IPS DF 6.9 (cell line): ENCODE measurements around the gene DDX11.
"Not testable (repeated sequence)": the region's sequence is repeated elsewhere in the genome, so short reads cannot be mapped to it uniquely, and the experiment has no call there.

Source experiments
- DNase-seq: peaks from one replicate; pipeline ENCODE4 v3.0.0-alpha.2; 2013; ENCODE audit warnings: low read depth, low spot score
- H3K27ac ChIP-seq: one replicate; pipeline ENCODE4 v1.5.1; 2013; ENCODE audit warnings: low read length, control low read depth
- H3K27me3 ChIP-seq: 2 replicates; pipeline ENCODE4 v1.6.1; 2013; ENCODE audit warnings: mild to moderate bottlenecking, low read length; ENCODE audit not compliant: control insufficient read depth, insufficient read depth
- H3K36me3 ChIP-seq: 2 replicates; pipeline ENCODE4 v1.6.1; 2013; ENCODE audit warnings: low read length; ENCODE audit not compliant: control insufficient read depth, insufficient read depth
- H3K4me1 ChIP-seq: 2 replicates; pipeline ENCODE4 v1.6.1; 2013; ENCODE audit warnings: low read length; ENCODE audit not compliant: control insufficient read depth, insufficient read depth
- H3K4me3 ChIP-seq: 2 replicates; pipeline ENCODE4 v1.5.1; 2013; ENCODE audit warnings: mild to moderate bottlenecking, low read length
- H3K9me3 ChIP-seq: 2 replicates; pipeline ENCODE4 v1.6.1; 2013; ENCODE audit warnings: low read length, inconsistent platforms; ENCODE audit not compliant: control insufficient read depth, insufficient read depth
- WGBS: extraction: QIAGEN DNeasy Blood & Tissue Kit; methylation state at CpG from one replicate; pipeline ENCODE4 v1.1.7; 2013; ENCODE audit warnings: mixed read lengths, missing lambda C conversion rate; ENCODE audit not compliant: insufficient read length, insufficient coverage; 5-methylcytosine and 5-hydroxymethylcytosine counted together

The DDX11 gene

GRCh38 chr12:31120392-31121008 lies 46.8 kb downstream of the DDX11 start:
- Histone ChIP-seq H3K4me1 (0 out of 2 replicates have a peak, but pooled peaks cover 1% of the 10 kb centered on the region), H3K36me3 (no peaks in the 10 kb centered on the region), H3K4me3 (peak overlapping the region; percentile 30; the same call in 1 of the 2 replicates), H3K27me3 (peaks cover 12% of the 10 kb centered on the region; the same call in 1 of the 2 replicates), H3K27ac (no peak overlapping the region), H3K9me3 (no peaks in the 10 kb centered on the region)
- no CpG with 5 or more reads among the region's 26 CpGs for WGBS
- no peak for DNase-seq

DNA sequence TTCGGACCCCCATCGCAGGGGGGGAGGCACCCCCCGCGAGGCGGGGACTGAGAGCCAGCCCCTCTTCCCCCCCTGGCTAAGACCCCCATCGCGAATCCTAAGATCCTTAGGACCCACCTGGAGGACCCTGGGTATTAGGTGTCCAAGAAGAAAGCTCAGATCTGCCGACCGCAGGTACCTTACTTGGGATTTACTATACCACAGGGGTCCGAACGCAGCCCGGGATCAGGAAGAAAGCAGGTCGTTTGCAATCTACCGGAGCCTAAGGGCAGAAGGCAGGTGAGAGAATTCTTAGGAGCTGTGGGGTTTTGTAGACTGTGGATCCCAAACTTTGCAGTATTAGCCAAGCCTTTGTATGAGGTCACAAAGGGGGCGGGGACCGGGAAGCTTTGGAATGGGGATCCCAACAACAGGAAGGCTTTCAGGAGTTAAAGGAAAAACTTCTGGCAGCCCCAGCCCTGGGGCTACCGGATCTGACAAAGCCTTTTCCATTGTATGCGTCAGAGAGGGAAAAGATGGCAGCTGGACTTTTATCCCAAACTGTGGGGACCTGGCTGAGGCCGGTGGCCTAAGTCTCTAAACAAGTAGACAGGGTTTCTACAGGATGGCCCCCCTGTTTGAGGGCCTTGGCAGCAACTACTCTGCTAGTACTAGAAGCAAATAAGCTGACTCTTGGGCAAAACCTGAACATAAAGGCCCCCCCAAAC lies 47.5 kb downstream of the DDX11 start:
- not testable (repeated sequence) for H3K36me3 ChIP-seq, DNase-seq, H3K27ac ChIP-seq, H3K9me3 ChIP-seq, H3K4me1 ChIP-seq
- no CpG with 5 or more reads among the region's 19 CpGs for WGBS
- peaks cover 12% of the 10 kb centered on the region; the same call in 1 of the 2 replicates for H3K27me3 ChIP-seq
- H3K4me3 ChIP-seq, result peak overlapping the region; percentile 30; the same call in 1 of the 2 replicates

- H3K27ac ChIP-seq, result no peak overlapping the region
- DNase-seq, result no peak
- no CpG with 5 or more reads among the region's 19 CpGs for WGBS
- H3K4me3 ChIP-seq, result no peak overlapping the region
- no peaks in the 10 kb centered on the region for H3K9me3 ChIP-seq
- 0 out of 2 replicates have a peak, but pooled peaks cover 1% of the 10 kb centered on the region for H3K4me1 ChIP-seq
- no peaks in the 10 kb centered on the region for H3K36me3 ChIP-seq
- peaks cover 12% of the 10 kb centered on the region; the same call in 1 of the 2 replicates for H3K27me3 ChIP-seq
These were observed 48.8 kb downstream of the DDX11 start for GRCh38 chr12:31122481-31122880.

- H3K27ac ChIP-seq, H3K9me3 ChIP-seq, H3K4me1 ChIP-seq, DNase-seq, H3K36me3 ChIP-seq, H3K27me3 ChIP-seq, H3K4me3 ChIP-seq: not testable (repeated sequence)
- WGBS, result no CpG with 5 or more reads among the region's 8 CpGs
These were observed 50.5 kb downstream of the DDX11 start for GRCh38 chr12:31124158-31124557.

GRCh38 chr12:31125171-31125570 lies 51.5 kb downstream of the DDX11 start:
- not testable (repeated sequence) for H3K36me3 ChIP-seq, H3K4me1 ChIP-seq, H3K9me3 ChIP-seq, H3K4me3 ChIP-seq, H3K27me3 ChIP-seq, H3K27ac ChIP-seq, DNase-seq
- no CpG with 5 or more reads among the region's 2 CpGs for WGBS

- DNase-seq, H3K4me1 ChIP-seq, H3K9me3 ChIP-seq, H3K27me3 ChIP-seq, H3K36me3 ChIP-seq, H3K4me3 ChIP-seq, H3K27ac ChIP-seq: not testable (repeated sequence)
- no CpG with 5 or more reads among the region's 4 CpGs for WGBS
These were observed 53.7 kb downstream of the DDX11 start for GRCh38 chr12:31127209-31127848.

DNA sequence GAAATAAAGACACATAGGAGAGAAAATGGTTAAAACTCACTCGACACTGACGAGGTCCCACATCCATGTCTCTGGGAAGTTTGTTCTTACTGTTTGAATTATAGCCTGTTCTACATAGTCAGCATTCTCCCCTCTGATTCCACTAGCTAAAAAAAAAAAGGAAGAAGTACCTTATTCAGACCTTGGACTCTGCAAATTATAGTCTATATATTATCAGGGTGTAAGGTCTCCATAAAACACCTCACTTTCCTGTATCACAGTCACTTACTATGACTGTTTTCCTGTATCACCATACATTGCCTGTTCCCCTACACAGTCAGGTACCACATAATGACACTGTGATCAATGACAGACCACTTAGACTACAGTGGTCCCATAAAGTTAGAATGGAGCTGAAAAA lies 62.9 kb downstream of the DDX11 start:
- not testable (repeated sequence) for H3K36me3 ChIP-seq, H3K9me3 ChIP-seq, H3K27me3 ChIP-seq, DNase-seq, H3K27ac ChIP-seq, H3K4me3 ChIP-seq, H3K4me1 ChIP-seq
- WGBS, result no CpG with 5 or more reads among the region's 2 CpGs

DNA sequence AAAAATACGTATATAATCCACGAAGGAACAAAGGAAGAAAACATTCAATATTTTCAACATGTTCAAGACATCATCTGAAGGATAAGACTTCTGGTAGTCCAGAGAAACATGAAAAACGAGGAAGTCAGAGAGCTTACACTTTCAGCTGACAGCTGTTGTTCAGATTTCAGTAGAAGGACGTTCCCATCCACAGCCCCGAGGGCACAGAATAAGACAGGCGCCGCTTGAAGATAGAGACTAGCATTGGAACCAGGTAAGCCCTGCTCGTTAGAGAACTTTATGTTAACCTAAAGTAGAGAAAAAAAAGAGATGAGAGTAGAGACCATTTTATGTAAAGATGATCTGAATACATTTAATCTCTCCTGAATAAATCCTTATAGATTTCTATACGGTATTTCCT lies 71.1 kb downstream of the DDX11 start:
- not testable (repeated sequence) for H3K27ac ChIP-seq, H3K4me3 ChIP-seq, DNase-seq, H3K36me3 ChIP-seq, H3K4me1 ChIP-seq, H3K27me3 ChIP-seq, H3K9me3 ChIP-seq
- WGBS, result no CpG with 5 or more reads among the region's 9 CpGs

DNA sequence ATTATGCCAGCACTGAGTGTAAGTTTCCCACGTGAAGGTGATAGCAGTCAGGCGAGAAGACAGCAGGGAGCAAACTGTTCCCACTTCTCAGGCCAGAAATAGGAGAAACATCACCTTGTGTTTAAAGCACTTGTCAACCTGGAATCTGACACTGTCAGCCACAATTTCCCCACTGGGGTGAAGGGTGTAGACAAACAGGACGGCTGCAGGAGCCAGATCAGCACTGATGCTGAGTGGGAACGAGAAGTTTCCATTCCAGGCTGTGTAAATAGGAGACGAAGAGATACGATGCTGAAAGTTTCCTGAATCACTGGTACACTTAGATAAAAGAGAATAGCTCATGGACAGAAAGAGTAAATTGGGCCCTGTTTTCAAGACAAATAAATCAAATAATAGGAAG lies 71.6 kb downstream of the DDX11 start:
- not testable (repeated sequence) for H3K27me3 ChIP-seq, H3K4me3 ChIP-seq, H3K27ac ChIP-seq, H3K4me1 ChIP-seq, H3K9me3 ChIP-seq, H3K36me3 ChIP-seq, DNase-seq
- WGBS, result no CpG with 5 or more reads among the region's 6 CpGs

GRCh38 chr12:31147415-31147814 lies 73.8 kb downstream of the DDX11 start:
- H3K4me1 ChIP-seq, result not testable (repeated sequence)
- WGBS, result no CpG with 5 or more reads among the region's 3 CpGs

More at GRCh38 chr12:31147415-31147814, 73.8 kb downstream of the DDX11 start:
- H3K9me3 ChIP-seq, DNase-seq, H3K27ac ChIP-seq, H3K36me3 ChIP-seq, H3K4me3 ChIP-seq, H3K27me3 ChIP-seq: not testable (repeated sequence)
